GM23338 (cell line): ENCODE results near the gene LPIN1. TPM values are rescaled to one million over a fixed set of nuclear protein-coding genes. Genes with fewer than 3 reads are reported as not detected.

ENCODE experiments used
- ATAC-seq: fragments of 200-7000 bp; cut with Tn5 transposase; 3 replicates; pipeline ENCODE4 v1.9.1; 2020
- DNase-seq: peaks from one replicate; pipeline ENCODE4 v3.0.0-alpha.2; 2015; ENCODE audit warnings: low spot score
- H2AFZ ChIP-seq: fragments of 200-600 bp; sonication (generic); 2 replicates; pipeline ENCODE4 v1.8.0; 2016; ENCODE audit warnings: antibody characterized with exemption, mild to moderate bottlenecking, moderate library complexity
- H3F3A ChIP-seq: fragments of 200-600 bp; sonication (generic); replicated peaks from 2 replicates; pipeline ENCODE4 v1.8.0; 2017; ENCODE audit warnings: antibody characterized with exemption, mixed run types, low read depth
- H3K27ac ChIP-seq: fragments of 200-600 bp; sonication (generic); 2 replicates; pipeline ENCODE4 v1.6.1; 2016; ENCODE audit warnings: low read depth
- H3K27me3 ChIP-seq: fragments of 200-600 bp; sonication (generic); 2 replicates; pipeline ENCODE4 v1.8.0; 2016; ENCODE audit warnings: mild to moderate bottlenecking, mixed run types, moderate library complexity; ENCODE audit not compliant: insufficient read depth
- H3K36me3 ChIP-seq: fragments of 200-600 bp; sonication (generic); 2 replicates; pipeline ENCODE4 v1.8.0; 2016; ENCODE audit warnings: mild to moderate bottlenecking; ENCODE audit not compliant: insufficient read depth
- H3K4me1 ChIP-seq: fragments of 200-600 bp; sonication (generic); 2 replicates; pipeline ENCODE4 v1.8.0; 2016; ENCODE audit warnings: mild to moderate bottlenecking, moderate library complexity; ENCODE audit not compliant: insufficient read depth
- H3K4me2 ChIP-seq: fragments of 200-600 bp; sonication (generic); 2 replicates; pipeline ENCODE4 v1.7.1; 2017; ENCODE audit warnings: mixed run types
- H3K4me3 ChIP-seq: fragments of 200-600 bp; sonication (generic); 2 replicates; pipeline ENCODE4 v1.6.1; 2016; ENCODE audit warnings: mixed run types
- H3K79me2 ChIP-seq: fragments of 200-600 bp; sonication (generic); replicated peaks from 2 replicates; pipeline ENCODE4 v1.8.0; 2017; ENCODE audit warnings: mild to moderate bottlenecking; ENCODE audit not compliant: insufficient read depth
- H3K9me2 ChIP-seq: fragments of 200-600 bp; sonication (generic); 2 replicates; pipeline ENCODE4 v1.8.0; 2017; ENCODE audit not compliant: insufficient read depth
- H4K20me1 ChIP-seq: fragments of 200-600 bp; sonication (generic); replicated peaks from 2 replicates; pipeline ENCODE4 v1.8.0; 2017; ENCODE audit warnings: mild to moderate bottlenecking; ENCODE audit not compliant: insufficient read depth
- H3K27ac Mint-ChIP-seq: 2 replicates; pipeline ENCODE4 v1.8.0; 2020; ENCODE audit warnings: inconsistent platforms, mild to moderate bottlenecking, moderate library complexity, mixed read lengths
- H3K27me3 Mint-ChIP-seq: 3 replicates; pipeline ENCODE4 v1.8.0; 2022; ENCODE audit warnings: low read depth, mild to moderate bottlenecking, moderate library complexity, mixed read lengths, inconsistent platforms; ENCODE audit not compliant: insufficient read depth, poor library complexity
- H3K36me3 Mint-ChIP-seq: 3 replicates; pipeline ENCODE4 v1.8.0; 2021; ENCODE audit warnings: low read depth, mild to moderate bottlenecking, inconsistent platforms, moderate library complexity, mixed read lengths
- H3K4me1 Mint-ChIP-seq: 3 replicates; pipeline ENCODE4 v1.8.0; 2020; ENCODE audit warnings: mild to moderate bottlenecking, inconsistent platforms, mixed read lengths
- H3K4me3 Mint-ChIP-seq: 3 replicates; pipeline ENCODE4 v1.8.0; 2021; ENCODE audit warnings: moderate library complexity, mild to moderate bottlenecking, inconsistent platforms, mixed read lengths
- H3K9me3 Mint-ChIP-seq: 3 replicates; pipeline ENCODE4 v1.8.0; 2020; ENCODE audit warnings: moderate library complexity, mild to moderate bottlenecking, inconsistent platforms, mixed read lengths
- EZH2 ChIP-seq: fragments of 200-600 bp; sonication (generic); IDR thresholded peaks from one replicate; pipeline ENCODE4 v1.8.0; 2017; ENCODE audit warnings: antibody characterized with exemption, mild to moderate bottlenecking, low read depth; ENCODE audit not compliant: unreplicated experiment
- EZH2phosphoT487 ChIP-seq: fragments of 200-600 bp; sonication (generic); IDR thresholded peaks from one replicate; pipeline ENCODE4 v1.8.1; 2018; ENCODE audit warnings: antibody characterized with exemption; ENCODE audit not compliant: unreplicated experiment
- JUNB ChIP-seq: IDR thresholded peaks from one replicate; pipeline ENCODE4 v1.6.1; 2016; ENCODE audit warnings: antibody characterized with exemption; ENCODE audit not compliant: unreplicated experiment
- NANOG ChIP-seq: IDR thresholded peaks from 2 replicates; pipeline ENCODE4 v1.6.1; 2016; ENCODE audit warnings: antibody characterized with exemption, borderline replicate concordance
- POLR2AphosphoS5 ChIP-seq: IDR thresholded peaks from 2 replicates; pipeline ENCODE4 v1.6.1; 2016; ENCODE audit warnings: antibody characterized with exemption, low read depth
- STAT1 ChIP-seq: IDR thresholded peaks from one replicate; pipeline ENCODE4 v1.6.1; 2016; ENCODE audit warnings: antibody characterized with exemption; ENCODE audit not compliant: unreplicated experiment
- ZNF114 ChIP-seq: fragments of 250-450 bp; sonication (Bioruptor Pico); IDR thresholded peaks from 2 replicates; pipeline ENCODE4 v1.5.0; 2020; ENCODE audit warnings: mild to moderate bottlenecking, moderate library complexity
- polyA plus RNA-seq: library from polyadenylated mRNA; unstranded; fragments of >200 nt; fragmentation: Nextera tagmentation; extraction: Ambion mirVana; gene quantifications from 2 replicates; pipeline ENCODE4 v1.2.1, GENCODE V29; 2016
- total RNA-seq: library from RNA; depleted of rRNA; stranded (reverse); fragments of >200 nt; shearing (Covaris generic); gene quantifications from 2 replicates; pipeline ENCODE4 v1.2.3, GENCODE V29; 2014
- TF ChIP-seq, protein P1 (sequence below): fragments of 250-450 bp; sonication (Bioruptor Pico); IDR thresholded peaks from 2 replicates; pipeline ENCODE4 v1.5.0; 2020; ENCODE audit warnings: mild to moderate bottlenecking, moderate library complexity
- TF ChIP-seq, protein P2 (sequence below): IDR thresholded peaks from one replicate; pipeline ENCODE4 v1.6.1; 2018; ENCODE audit warnings: antibody characterized with exemption; ENCODE audit not compliant: unreplicated experiment
- TF ChIP-seq, protein P3 (sequence below): IDR thresholded peaks from 2 replicates; pipeline ENCODE4 v1.6.1; 2016; ENCODE audit warnings: antibody characterized with exemption

LPIN1 gene
- total and polyA plus RNA-seq, 2 experiments from 2014 or later, result 4.4 to 9.5 TPM

DNA sequence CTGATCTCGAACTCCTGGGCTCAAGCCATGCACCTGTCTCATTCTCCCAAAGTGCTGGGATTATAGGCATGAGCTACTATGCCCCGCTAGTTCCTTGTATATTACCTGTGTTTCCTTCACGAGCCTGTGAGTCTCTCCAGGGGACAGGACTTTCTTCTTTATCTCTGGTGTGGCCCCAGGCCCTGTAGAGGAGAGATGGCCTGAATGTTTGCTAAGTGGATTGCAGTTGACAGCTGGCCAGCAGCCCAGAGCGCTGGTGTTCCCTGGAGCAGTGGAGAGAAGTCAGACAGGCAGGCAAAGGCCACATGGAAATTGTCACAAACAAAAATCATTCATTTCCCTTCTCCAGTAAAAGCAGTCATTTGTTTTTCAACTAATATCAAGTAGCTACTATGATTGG is 17.9 kb downstream of the LPIN1 start (continued):
- TF ChIP-seq, protein P1, sequence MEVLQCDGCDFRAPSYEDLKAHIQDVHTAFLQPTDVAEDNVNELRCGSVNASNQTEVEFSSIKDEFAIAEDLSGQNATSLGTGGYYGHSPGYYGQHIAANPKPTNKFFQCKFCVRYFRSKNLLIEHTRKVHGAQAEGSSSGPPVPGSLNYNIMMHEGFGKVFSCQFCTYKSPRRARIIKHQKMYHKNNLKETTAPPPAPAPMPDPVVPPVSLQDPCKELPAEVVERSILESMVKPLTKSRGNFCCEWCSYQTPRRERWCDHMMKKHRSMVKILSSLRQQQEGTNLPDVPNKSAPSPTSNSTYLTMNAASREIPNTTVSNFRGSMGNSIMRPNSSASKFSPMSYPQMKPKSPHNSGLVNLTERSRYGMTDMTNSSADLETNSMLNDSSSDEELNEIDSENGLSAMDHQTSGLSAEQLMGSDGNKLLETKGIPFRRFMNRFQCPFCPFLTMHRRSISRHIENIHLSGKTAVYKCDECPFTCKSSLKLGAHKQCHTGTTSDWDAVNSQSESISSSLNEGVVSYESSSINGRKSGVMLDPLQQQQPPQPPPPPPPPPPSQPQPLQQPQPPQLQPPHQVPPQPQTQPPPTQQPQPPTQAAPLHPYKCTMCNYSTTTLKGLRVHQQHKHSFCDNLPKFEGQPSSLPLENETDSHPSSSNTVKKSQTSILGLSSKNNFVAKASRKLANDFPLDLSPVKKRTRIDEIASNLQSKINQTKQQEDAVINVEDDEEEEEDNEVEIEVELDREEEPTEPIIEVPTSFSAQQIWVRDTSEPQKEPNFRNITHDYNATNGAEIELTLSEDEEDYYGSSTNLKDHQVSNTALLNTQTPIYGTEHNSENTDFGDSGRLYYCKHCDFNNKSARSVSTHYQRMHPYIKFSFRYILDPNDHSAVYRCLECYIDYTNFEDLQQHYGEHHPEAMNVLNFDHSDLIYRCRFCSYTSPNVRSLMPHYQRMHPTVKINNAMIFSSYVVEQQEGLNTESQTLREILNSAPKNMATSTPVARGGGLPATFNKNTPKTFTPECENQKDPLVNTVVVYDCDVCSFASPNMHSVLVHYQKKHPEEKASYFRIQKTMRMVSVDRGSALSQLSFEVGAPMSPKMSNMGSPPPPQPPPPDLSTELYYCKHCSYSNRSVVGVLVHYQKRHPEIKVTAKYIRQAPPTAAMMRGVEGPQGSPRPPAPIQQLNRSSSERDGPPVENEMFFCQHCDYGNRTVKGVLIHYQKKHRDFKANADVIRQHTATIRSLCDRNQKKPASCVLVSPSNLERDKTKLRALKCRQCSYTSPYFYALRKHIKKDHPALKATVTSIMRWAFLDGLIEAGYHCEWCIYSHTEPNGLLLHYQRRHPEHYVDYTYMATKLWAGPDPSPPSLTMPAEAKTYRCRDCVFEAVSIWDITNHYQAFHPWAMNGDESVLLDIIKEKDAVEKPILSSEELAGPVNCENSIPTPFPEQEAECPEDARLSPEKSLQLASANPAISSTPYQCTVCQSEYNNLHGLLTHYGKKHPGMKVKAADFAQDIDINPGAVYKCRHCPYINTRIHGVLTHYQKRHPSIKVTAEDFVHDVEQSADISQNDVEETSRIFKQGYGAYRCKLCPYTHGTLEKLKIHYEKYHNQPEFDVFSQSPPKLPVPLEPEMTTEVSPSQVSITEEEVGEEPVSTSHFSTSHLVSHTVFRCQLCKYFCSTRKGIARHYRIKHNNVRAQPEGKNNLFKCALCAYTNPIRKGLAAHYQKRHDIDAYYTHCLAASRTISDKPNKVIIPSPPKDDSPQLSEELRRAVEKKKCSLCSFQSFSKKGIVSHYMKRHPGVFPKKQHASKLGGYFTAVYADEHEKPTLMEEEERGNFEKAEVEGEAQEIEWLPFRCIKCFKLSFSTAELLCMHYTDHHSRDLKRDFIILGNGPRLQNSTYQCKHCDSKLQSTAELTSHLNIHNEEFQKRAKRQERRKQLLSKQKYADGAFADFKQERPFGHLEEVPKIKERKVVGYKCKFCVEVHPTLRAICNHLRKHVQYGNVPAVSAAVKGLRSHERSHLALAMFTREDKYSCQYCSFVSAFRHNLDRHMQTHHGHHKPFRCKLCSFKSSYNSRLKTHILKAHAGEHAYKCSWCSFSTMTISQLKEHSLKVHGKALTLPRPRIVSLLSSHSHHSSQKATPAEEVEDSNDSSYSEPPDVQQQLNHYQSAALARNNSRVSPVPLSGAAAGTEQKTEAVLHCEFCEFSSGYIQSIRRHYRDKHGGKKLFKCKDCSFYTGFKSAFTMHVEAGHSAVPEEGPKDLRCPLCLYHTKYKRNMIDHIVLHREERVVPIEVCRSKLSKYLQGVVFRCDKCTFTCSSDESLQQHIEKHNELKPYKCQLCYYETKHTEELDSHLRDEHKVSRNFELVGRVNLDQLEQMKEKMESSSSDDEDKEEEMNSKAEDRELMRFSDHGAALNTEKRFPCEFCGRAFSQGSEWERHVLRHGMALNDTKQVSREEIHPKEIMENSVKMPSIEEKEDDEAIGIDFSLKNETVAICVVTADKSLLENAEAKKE, result no peak

DNA sequence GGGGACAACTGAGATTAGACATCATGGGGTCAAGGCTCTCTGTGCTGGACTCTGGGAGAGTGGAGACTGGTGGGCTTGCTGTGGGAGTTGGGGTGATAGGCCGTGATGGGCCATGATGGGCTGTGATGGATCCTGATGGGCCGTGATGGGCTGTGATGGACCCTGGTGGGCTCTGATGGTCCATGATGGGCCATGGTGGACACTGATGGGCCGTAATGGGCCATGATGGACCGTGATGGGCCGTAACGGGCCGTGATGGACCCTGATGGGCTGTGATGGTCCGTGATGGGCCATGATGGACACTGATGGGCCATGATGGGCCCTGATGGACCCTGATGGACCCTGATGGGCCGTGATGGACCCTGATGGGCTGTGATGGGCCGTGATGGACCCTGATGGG is 18.5 kb downstream of the LPIN1 start:
- H3K27me3 ChIP-seq, result no peaks in the 10 kb centered on the region
- DNase-seq (no peak), ATAC-seq (no peak)
- peaks cover 8% of the 10 kb centered on the region for H3K27me3 Mint-ChIP-seq
- peaks cover 12% of the 10 kb centered on the region for H3K9me3 Mint-ChIP-seq
- peaks cover 47% of the 10 kb centered on the region for H3K36me3 Mint-ChIP-seq
- H3K9me2 ChIP-seq, result no peaks in the 10 kb centered on the region
- H3F3A ChIP-seq, result no peaks in the 10 kb centered on the region
- no peaks in the 10 kb centered on the region for H3K79me2 ChIP-seq
- H4K20me1 ChIP-seq, result no peaks in the 10 kb centered on the region
- no peak overlapping the region for H3K27ac Mint-ChIP-seq
- H3K4me3 Mint-ChIP-seq, result no peak overlapping the region
- no peaks in the 10 kb centered on the region for H3K4me1 ChIP-seq
- no peak overlapping the region for H2AFZ ChIP-seq
- peaks cover 4% of the 10 kb centered on the region; the same call in 1 of the 3 replicates for H3K4me1 Mint-ChIP-seq
- no peak overlapping the region for H3K4me2 ChIP-seq
- no peaks in the 10 kb centered on the region for H3K36me3 ChIP-seq
- H3K4me3 ChIP-seq, result no peak overlapping the region
- no peak overlapping the region for H3K27ac ChIP-seq
- TF ChIP-seq NANOG, result no peak
- no peak for TF ChIP-seq ZNF114 (CRISPR knock-in tag)
- TF ChIP-seq STAT1, result no peak
- no peak for TF ChIP-seq EZH2
- TF ChIP-seq, protein P2, sequence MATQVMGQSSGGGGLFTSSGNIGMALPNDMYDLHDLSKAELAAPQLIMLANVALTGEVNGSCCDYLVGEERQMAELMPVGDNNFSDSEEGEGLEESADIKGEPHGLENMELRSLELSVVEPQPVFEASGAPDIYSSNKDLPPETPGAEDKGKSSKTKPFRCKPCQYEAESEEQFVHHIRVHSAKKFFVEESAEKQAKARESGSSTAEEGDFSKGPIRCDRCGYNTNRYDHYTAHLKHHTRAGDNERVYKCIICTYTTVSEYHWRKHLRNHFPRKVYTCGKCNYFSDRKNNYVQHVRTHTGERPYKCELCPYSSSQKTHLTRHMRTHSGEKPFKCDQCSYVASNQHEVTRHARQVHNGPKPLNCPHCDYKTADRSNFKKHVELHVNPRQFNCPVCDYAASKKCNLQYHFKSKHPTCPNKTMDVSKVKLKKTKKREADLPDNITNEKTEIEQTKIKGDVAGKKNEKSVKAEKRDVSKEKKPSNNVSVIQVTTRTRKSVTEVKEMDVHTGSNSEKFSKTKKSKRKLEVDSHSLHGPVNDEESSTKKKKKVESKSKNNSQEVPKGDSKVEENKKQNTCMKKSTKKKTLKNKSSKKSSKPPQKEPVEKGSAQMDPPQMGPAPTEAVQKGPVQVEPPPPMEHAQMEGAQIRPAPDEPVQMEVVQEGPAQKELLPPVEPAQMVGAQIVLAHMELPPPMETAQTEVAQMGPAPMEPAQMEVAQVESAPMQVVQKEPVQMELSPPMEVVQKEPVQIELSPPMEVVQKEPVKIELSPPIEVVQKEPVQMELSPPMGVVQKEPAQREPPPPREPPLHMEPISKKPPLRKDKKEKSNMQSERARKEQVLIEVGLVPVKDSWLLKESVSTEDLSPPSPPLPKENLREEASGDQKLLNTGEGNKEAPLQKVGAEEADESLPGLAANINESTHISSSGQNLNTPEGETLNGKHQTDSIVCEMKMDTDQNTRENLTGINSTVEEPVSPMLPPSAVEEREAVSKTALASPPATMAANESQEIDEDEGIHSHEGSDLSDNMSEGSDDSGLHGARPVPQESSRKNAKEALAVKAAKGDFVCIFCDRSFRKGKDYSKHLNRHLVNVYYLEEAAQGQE, result no peak
- TF ChIP-seq, protein P3, sequence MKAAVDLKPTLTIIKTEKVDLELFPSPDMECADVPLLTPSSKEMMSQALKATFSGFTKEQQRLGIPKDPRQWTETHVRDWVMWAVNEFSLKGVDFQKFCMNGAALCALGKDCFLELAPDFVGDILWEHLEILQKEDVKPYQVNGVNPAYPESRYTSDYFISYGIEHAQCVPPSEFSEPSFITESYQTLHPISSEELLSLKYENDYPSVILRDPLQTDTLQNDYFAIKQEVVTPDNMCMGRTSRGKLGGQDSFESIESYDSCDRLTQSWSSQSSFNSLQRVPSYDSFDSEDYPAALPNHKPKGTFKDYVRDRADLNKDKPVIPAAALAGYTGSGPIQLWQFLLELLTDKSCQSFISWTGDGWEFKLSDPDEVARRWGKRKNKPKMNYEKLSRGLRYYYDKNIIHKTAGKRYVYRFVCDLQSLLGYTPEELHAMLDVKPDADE, result no peak
- TF ChIP-seq EZH2phosphoT487, result no peak
- no peak for TF ChIP-seq JUNB
- TF ChIP-seq POLR2AphosphoS5, result no peak
